Adrenal gland (tissue), 12 donors: ENCODE measurements around the gene AOC2. TPM values are rescaled to one million over a fixed set of nuclear protein-coding genes. Genes with fewer than 3 reads are reported as not detected.

ENCODE experiments used
- DNase-seq, 7 donors: peaks; one replicate each; pipeline ENCODE4 v3.0.0-alpha.2; 2019 to 2020
- H3K27ac ChIP-seq, 5 donors: fragments of 200-600 bp; sonication (generic) in 4 of 5; 1 replicate in 3 of 5; 2 replicates in 2 of 5; pipeline versions ENCODE4 v1.5.1 to v1.8.0; 2016 to 2020; ENCODE audit warnings: mild to moderate bottlenecking in 1 of 5
- H3K27me3 ChIP-seq: fragments of 200-600 bp; 2 replicates; pipeline ENCODE4 v1.8.0; 2021
- H3K36me3 ChIP-seq, 2 donors: fragments of 200-600 bp; replicated peaks in 1 of 2; 1 replicate in 1 of 2; 2 replicates in 1 of 2; pipeline versions ENCODE4 v1.5.1 to v1.8.0; 2018 to 2022
- H3K4me1 ChIP-seq, 2 donors: fragments of 200-600 bp; replicated peaks in 1 of 2; 1 replicate in 1 of 2; 2 replicates in 1 of 2; pipeline versions ENCODE4 v1.5.1 to v1.8.0; 2018 to 2021
- H3K4me3 ChIP-seq, 4 donors: fragments of 200-600 bp; sonication (generic) in 3 of 4; one replicate each; pipeline ENCODE4 v1.5.1; 2016 to 2018
- H3K9me3 ChIP-seq, 3 donors: fragments of 200-600 bp; sonication (generic) in 1 of 3; replicated peaks in 1 of 3; 1 replicate in 2 of 3; 2 replicates in 1 of 3; pipeline versions ENCODE4 v1.5.1 to v1.8.0; 2016 to 2021
- CTCF ChIP-seq, 6 experiments: fragments of 450-650 bp in 4 of 6; fragments of 200-600 bp in 2 of 6; sonication (generic) in 1 of 6; IDR thresholded peaks; 1 replicate in 5 of 6; 2 replicates in 1 of 6; pipeline versions ENCODE4 v1.5.1 to v1.8.0; 2016 to 2021; ENCODE audit warnings: antibody characterized with exemption in 6 of 6, mild to moderate bottlenecking in 2 of 6, moderate library complexity in 1 of 6
- POLR2A ChIP-seq, 2 donors: fragments of 450-650 bp; IDR thresholded peaks; one replicate each; pipeline ENCODE4 v1.6.1; 2017; ENCODE audit warnings: antibody characterized with exemption in 2 of 2, mild to moderate bottlenecking in 2 of 2, moderate library complexity in 1 of 2
- WGBS, 4 donors: extraction: QIAGEN DNeasy Blood & Tissue Kit in 2 of 4; methylation state at CpG; one replicate each; pipeline versions ENCODE4 v1.1.5 to v1.1.7; 2013 to 2017; 5-methylcytosine and 5-hydroxymethylcytosine counted together
- intact Hi-C, 2 donors: fragments of 100-400 bp; cut with DNase I; formaldehyde crosslinking; loops; one replicate each; pipeline versions ENCODE4 v1.14.1 to v1.15.0; 2022 to 2023
- polyA plus RNA-seq, 3 donors: library from polyadenylated mRNA; stranded (reverse); fragments of 200-250 nt in 2 of 3; fragments of 350-450 nt in 1 of 3; fragmentation: Illumina TruSeq in 1 of 3; extraction: RNeasy Lipid Tissue Mini Kit (QIAGEN cat#74804) in 1 of 3; gene quantifications; one replicate each; pipeline ENCODE4 v1.2.3, GENCODE V29; 2013 to 2014
- total RNA-seq, 9 donors: library from RNA; depleted of rRNA in 4 of 9; stranded (reverse); fragments of >200 nt in 4 of 9; fragments of 120-200 nt in 1 of 9; fragmentation: NEBNext Ultra II Directional in 1 of 9; extraction: Animal tissue kit (Norgen Biotek cat#: 25700) in 1 of 9; gene quantifications; one replicate each; pipeline versions ENCODE4 v1.1.0 to v1.2.4, GENCODE V29; 2013 to 2023
- donor health status: healthy with polysubstance abuse.
- donor health status: Bipolar disorder and iron deficiency.
- donor health status: DM: yes; HTN: yes; CAD: no.
- donor health status: DM: no; HTN: no; CAD: no.
- donor health status: DM: no; HTN: no; CAD: no.
- donor health status: DM: yes; HTN: yes; CAD: no.

Gene AOC2
- total and polyA plus RNA-seq, 12 donors: 0.60 to 2.2 (median 1.4) TPM

- Histone ChIP-seq H3K4me1 (peaks cover 0 to 12% of the 10 kb centered on the region in 2 donors), H3K9me3 (no peaks in the 10 kb centered on the region), H3K36me3 (no peaks in the 10 kb centered on the region), H3K27me3 (no peaks in the 10 kb centered on the region), H3K27ac (no peak overlapping the region), H3K4me3 (no peak overlapping the region)
- DNase-seq: peak in 3 of 7 donors; percentile 16 to 55 (median 21)
- TF ChIP-seq CTCF (IDR thresholded peaks at IDR 0.05): no peak
- TF ChIP-seq POLR2A (IDR thresholded peaks at IDR 0.05): no peak
- intact Hi-C loops: no loop called here
- 54 to 60% (median 58%) methylated on average over 15 of the region's 15 CpGs for WGBS, 4 donors
Observed at GRCh38 chr17:42886283-42887176, 42.1 kb downstream of the AOC2 start.

- DNase-seq: no peak
- intact Hi-C loops: no loop called here
- Histone ChIP-seq H3K27me3 (no peaks in the 10 kb centered on the region), H3K36me3 (no peaks in the 10 kb centered on the region), H3K27ac (no peak overlapping the region), H3K9me3 (no peaks in the 10 kb centered on the region), H3K4me3 (no peak overlapping the region), H3K4me1 (peaks cover 3 to 21% of the 10 kb centered on the region in 2 donors)
- TF ChIP-seq CTCF (IDR thresholded peaks at IDR 0.05) (no peak), POLR2A (IDR thresholded peaks at IDR 0.05) (no peak)
- WGBS, 4 donors: 72 to 90% (median 84%) methylated on average over 7 of the region's 7 CpGs
Observed at GRCh38 chr17:42889809-42890208, 45.4 kb downstream of the AOC2 start.

DNA sequence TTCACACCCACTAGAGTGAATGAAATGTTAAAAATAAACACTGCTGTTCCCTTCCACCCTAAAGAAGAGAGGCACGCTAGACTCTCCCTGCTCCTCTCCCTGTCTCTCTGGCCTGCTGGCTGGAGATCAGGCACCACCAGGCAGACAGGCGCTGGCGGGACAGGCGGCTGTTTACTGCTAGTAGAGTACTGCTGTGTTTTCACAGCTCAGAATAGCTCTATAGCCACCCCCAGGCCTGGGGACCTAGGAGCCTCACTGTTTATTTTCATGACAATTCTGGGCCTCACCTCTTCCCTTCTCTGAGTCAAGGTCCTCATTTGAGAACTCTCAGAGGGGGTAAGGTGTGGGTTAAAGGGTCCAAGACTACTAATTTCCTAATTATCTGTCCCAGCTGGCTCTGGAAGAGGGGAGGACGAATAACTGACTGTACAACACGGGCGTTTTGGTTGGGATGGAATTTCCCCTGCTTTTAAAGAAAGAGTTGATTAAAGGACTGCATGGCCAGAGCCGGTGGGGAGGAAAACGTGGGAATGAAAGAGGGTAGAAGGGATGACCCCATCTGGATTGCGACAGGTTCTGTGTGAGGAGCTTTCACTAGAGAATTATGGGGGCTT lies 47.3 kb downstream of the AOC2 start:
- peak overlapping the region in 2 of 5 donors; percentile 37 to 60 for H3K27ac ChIP-seq
- no peaks in the 10 kb centered on the region for H3K36me3 ChIP-seq
- intact Hi-C loops: no loop called here
- H3K4me1 ChIP-seq: peaks cover 11 to 22% of the 10 kb centered on the region in 2 donors
- no peak for TF ChIP-seq POLR2A (IDR thresholded peaks at IDR 0.05)
- TF ChIP-seq CTCF (IDR thresholded peaks at IDR 0.05): no peak
- no peaks in the 10 kb centered on the region for H3K9me3 ChIP-seq
- H3K4me3 ChIP-seq: no peak overlapping the region
- whole genome bisulfite sequencing, 4 donors: 53 to 74% (median 63%) methylated on average over 9 to 10 of the region's 10 CpGs
- DNase-seq: peak in 1 of 7 donors; percentile 35
- H3K27me3 ChIP-seq: no peaks in the 10 kb centered on the region

GRCh38 chr17:42893359-42893758 lies 49.0 kb downstream of the AOC2 start:
- H3K36me3 ChIP-seq: no peaks in the 10 kb centered on the region
- no peak overlapping the region for H3K4me3 ChIP-seq
- peak overlapping the region in 3 of 5 donors; percentile 32 to 71 (median 37) for H3K27ac ChIP-seq
- no peak for DNase-seq
- H3K9me3 ChIP-seq: no peaks in the 10 kb centered on the region
- WGBS, 4 donors: 32 to 39% (median 36%) methylated on average over 4 of the region's 4 CpGs
- TF ChIP-seq CTCF (IDR thresholded peaks at IDR 0.05): no peak
- no peak for TF ChIP-seq POLR2A (IDR thresholded peaks at IDR 0.05)
- no peaks in the 10 kb centered on the region for H3K27me3 ChIP-seq
- peaks cover 11 to 13% of the 10 kb centered on the region in 2 donors for H3K4me1 ChIP-seq
- intact Hi-C loops: no loop called here
